Measurements from ENCODE around the gene WDR93.
A peak's percentile ranks its signal among the peaks of the same experiment; 100 is the strongest.

WDR93 gene

GRCh38 chr15:89660556-89660955 is 30.1 kb upstream of the WDR93 start:
- DNase-seq (ENCODE audit: insufficient read length, low spot score): no peak
- no peak for FAIRE-seq

DNA sequence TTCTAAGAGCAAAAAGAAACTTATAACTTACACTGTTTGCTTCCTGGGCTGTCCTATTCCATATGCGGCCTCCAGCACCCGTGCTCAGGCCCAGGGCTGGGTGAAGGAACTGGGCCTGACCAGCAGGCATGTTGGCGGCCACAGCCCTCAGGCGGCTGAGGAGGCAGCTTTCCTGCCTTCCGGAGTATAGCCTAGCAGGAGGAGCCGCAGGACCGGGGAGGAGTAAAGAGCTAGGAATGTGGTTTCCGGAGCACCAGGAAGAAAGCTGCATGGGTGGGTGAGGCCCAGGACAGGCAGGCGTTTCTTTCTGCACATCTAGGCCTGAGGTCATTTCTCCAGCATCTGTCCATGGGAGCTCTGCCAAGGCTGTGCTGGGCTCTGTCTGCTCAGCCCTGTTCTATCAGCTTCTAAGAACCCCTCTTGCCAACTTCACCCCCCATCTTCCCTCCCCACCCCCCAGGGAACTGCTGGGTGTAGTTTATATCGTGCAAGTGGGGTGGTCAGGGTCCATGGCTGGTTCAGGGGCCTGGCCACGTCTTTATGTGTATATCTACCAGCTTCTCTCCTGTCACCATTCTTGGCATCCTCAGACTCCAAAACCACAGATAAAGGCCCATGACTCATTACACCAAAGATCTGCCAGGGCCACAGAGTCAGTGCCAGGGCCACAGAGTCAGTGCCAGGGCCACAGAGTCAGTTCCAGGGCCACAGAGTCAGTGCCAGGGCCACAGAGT is 27.6 kb upstream of the WDR93 start:
- FAIRE-seq (peak; percentile 84), DNase-seq (ENCODE audit: insufficient read length, low spot score) (peak; percentile 92)

GRCh38 chr15:89664441-89665350 is 25.9 kb upstream of the WDR93 start:
- DNase-seq (ENCODE audit: insufficient read length, low spot score): no peak
- no peak for FAIRE-seq

DNA sequence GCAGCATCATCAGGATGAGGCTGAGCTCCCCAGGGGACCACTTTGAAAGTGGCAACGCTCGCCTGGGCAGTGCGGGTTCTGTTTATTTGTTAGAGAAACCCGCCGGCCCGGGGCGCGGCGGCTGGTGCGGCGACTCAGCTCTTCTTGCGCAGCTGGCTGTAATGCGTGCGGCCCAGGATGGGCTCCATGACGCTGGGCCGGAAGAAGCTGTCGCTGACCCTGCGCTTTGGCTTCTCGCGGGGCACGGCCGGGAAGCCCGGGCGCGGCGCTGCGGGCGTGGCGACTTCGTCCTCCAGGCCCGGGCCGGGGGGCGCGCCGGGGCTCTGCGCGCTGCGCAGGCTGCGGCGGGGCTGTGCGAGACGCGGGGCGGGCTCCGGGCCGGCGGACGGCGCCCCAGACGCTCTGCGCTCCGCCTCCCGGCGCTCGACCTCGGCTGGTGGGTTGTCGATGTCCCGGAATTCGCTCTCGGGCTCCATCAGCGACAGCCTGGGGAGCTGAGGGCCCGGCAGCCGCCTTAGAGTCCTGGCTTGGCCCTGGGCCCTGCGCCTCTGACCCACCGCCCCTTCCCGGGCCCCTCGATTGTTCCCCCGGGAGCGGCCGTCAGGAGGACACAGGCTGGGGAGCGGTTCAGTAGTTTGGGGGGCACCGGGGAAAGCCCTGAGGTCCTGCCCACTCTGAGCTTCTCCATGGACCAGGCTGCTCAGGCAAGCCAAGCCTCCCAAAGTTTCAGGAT is 25.0 kb upstream of the WDR93 start:
- FAIRE-seq (no peak), DNase-seq (ENCODE audit: insufficient read length, low spot score) (no peak)

DNA sequence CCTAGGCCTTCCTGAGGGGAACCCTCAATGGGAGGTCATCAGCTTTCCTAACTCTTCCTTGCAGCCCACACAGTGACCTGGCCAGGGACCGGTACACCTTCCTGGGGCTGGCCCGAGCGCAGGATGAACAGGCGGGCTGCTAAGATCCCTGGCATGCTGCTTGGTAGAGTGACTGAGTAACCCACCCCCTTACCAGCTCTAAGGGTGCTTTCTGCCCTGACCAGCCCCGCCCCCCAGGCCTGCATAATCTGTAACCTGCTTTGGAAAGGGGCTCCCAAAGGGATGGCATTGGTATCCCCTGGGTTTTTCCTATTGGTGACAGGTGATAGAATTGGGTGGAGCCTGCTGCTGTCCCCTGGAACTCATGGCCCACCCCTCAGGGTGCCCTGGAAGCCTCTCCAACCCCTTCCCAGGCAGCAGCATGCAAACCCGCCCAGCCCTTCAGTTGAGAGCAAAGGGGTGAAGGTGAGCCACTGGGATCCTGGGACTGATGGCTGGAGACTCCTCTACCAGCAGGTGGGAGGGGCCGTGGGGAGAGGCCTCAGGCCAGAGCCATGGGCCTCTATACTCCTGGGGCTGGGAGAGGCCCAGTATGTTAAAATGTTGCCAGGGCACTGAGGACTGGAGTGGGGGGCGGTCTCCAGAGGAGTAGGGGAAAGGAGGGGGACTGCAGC is 24.3 kb upstream of the WDR93 start:
- no peak for DNase-seq (ENCODE audit: insufficient read length, low spot score)
- no peak for FAIRE-seq

GRCh38 chr15:89666858-89667705 is 23.5 kb upstream of the WDR93 start:
- DNase-seq (ENCODE audit: insufficient read length, low spot score): no peak
- no peak for FAIRE-seq

GRCh38 chr15:89667706-89667960 is 23.0 kb upstream of the WDR93 start:
- FAIRE-seq (no peak), DNase-seq (ENCODE audit: insufficient read length, low spot score) (no peak)

DNA sequence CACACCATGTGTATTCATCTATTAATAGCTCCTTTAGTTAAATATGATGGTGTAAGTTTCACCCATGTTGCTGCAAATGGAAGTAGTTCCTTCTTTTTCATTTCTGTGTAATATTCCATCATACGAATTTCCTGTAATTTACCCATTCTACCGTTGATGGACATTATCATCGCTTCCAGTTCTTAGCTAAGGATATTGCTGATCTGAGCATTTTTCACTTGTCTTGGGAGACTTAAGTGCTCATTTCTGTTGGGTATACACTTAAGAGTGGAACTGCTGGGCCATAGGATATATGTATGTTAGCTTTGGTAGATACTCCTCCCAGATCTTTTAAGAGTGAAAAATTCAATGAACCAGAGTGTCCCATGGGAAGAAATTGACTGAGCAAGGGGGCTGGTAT is 22.4 kb upstream of the WDR93 start:
- FAIRE-seq: no peak
- DNase-seq (ENCODE audit: insufficient read length, low spot score): no peak

- FAIRE-seq: no peak
- DNase-seq (ENCODE audit: insufficient read length, low spot score): no peak
These were observed 21.2 kb upstream of the WDR93 start for GRCh38 chr15:89669309-89669865.

- no peak for DNase-seq (ENCODE audit: insufficient read length, low spot score)
- FAIRE-seq: no peak
These were observed 20.7 kb upstream of the WDR93 start for GRCh38 chr15:89669941-89670340.

DNA sequence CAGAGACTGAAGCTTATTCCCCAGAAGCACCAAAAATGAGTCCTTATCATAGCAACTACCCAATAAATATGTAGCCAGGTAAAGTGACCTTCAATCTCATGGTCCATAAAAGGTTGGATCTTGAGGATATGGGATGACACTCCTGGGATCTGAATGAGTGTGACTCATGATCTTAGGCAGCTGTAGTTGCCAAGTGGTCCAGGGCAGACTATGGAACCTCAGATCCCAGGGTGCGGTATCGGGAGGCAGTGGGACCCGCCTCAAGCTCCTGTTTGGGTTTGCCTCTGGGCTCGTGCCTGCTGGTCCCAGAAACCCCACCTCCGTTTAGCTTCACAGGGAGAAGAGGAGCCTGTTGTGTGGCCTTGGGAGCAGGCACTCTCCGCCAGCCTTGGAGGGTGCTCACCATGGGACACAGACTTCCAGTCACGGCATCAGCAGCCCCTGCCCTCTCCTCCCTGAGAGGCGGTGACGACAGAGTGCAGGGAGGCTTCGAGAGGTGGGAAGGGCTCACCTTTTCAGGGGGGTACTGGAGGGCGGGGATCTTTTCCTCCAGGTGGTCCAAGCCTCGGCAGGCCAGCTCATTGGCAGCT is 19.5 kb upstream of the WDR93 start:
- DNase-seq (ENCODE audit: insufficient read length, low spot score): no peak
- FAIRE-seq: no peak

DNA sequence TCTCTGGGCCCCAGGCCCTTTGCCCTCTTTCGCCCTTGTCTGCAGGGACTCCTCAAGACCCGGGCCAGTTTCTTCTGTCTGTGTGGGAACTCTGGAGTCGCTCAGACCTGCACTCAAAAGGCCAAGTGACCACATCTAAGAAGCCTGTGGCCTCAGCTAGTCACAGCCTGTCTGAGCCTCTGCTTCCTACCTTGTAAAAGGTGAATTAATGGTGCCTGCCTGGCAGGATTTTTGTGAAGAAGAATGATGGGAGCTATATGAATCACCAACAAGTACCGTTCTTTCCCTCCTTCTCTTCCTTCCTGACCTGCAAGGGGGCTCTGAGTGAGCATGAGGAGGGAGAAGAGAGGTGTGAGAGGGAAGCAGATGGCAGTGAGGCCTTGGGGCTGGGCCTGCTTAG is 18.9 kb upstream of the WDR93 start:
- FAIRE-seq (no peak), DNase-seq (ENCODE audit: insufficient read length, low spot score) (no peak)

GRCh38 chr15:89672221-89673164 is 18.1 kb upstream of the WDR93 start:
- no peak for FAIRE-seq
- no peak for DNase-seq (ENCODE audit: insufficient read length, low spot score)

DNA sequence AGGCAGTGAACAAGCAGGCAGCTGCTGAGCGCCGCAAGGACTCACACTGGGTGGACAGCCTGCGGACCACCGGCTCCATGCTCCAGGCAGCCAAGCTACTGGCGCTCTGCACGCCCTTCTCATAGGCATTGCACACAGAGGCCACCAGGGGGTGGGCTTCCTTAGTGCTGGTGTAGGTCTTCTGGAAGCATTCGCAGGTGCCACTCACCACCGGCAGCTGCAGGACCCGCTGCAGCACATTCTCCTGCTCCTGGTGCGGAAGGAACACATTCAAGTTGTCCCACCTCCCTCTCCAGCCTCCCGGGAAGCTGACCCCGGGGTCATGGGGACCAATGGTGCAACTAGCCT is 17.5 kb upstream of the WDR93 start:
- FAIRE-seq: no peak

GRCh38 chr15:89674526-89674925 is 16.1 kb upstream of the WDR93 start:
- DNase-seq (ENCODE audit: insufficient read length, low spot score): no peak
- FAIRE-seq: no peak

More for the DNA sequence above, 17.5 kb upstream of the WDR93 start:
- peak; percentile 26 for DNase-seq (ENCODE audit: insufficient read length, low spot score)

DNA sequence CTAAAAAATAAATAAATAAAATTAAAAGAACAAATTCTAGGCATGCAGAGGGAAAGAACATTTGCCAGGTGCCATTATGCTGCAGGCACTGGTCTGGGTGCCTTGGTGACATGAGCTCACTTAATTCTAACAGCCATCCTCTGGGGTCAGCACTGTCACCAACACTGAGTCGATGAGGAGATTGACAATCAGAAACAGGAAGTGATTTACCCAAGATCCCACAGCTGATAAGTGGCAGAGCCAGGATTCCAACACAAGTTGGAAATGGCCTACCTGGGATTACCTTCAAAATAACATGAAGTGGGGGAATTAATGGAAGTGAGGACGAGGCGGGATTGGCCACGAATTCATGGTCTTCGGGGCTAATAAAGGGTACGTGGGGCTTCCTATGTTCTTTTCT is 15.0 kb upstream of the WDR93 start:
- FAIRE-seq (no peak), DNase-seq (ENCODE audit: insufficient read length, low spot score) (no peak)

DNA sequence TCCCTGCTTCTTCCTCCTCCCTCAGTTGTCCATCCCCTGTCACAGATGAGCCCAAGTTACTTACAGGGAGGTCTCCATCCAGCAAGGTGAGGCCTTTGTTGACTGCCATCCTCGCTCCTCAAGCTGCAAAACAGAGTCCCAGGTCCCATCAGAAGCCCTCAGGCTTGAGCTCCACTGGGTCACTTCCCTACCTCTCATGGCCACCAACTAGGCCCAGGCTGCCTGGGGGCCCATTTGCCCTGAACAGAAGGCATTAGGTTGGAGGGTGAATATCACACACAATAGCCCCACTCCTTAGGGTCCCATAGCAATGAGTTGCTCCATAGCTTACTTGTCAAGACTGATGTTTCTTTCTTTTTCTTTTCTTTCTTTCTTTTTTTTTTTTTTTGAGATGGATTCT is 13.2 kb upstream of the WDR93 start:
- DNase-seq (ENCODE audit: insufficient read length, low spot score) (no peak), FAIRE-seq (no peak)

DNA sequence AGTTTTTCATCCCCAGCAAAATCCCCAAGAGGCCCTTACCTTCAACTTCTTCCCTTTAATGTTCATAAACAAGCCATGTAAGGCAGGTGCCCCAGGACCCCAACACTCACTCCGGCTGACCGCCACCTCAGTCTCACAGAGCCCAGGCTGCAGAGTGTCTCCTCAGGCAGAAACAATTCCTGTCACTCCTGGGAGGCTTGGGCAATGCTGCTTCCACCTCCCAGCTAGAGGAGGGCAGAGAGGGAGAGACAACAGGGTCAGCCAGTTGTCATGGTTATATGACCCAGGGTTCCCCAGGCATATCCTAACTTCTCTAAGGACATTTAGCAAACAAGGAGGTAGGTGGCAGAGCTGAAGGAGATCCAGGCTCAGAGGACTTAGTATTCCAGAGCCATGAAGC is 11.4 kb upstream of the WDR93 start, which contains the start of gene PLIN1:
Gene PLIN1, minus strand, starts transcription at position 156 of the 400 bp plus-strand sequence. CDS start 1,878 bp downstream, outside the sequence.
- FAIRE-seq (no peak), DNase-seq (ENCODE audit: insufficient read length, low spot score) (no peak)

All from HTR-8/SVneo (cell line).